KG1 (cell line): Measurements from ENCODE around the gene GMDS.
A peak's percentile ranks its signal among the peaks of the same experiment; 100 is the strongest.

ENCODE experiments used
- DNase-seq: peaks from one replicate; lab custom pipeline; 2025; lab: John Stamatoyannopoulos, UW

The GMDS gene

DNA sequence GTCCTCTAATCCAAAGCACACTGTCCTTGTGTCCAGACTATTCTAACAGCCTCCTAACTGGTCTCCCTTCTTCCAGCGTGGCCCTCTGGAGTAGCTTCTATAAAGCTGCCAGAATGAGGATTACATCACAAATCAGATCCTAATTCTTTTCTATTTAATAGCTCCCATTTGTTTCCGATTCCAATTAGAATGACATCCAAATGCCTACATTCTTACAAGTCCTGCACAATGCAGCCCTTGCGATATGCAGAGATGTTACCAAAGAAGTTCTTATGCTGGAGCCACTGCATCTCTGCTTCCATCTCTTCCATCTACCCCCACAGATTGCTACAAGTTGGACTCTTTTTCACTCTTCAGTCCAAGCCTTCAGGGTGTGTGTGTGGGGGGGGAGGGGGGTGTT, 40.0 kb downstream of the GMDS start:
- no peak for DNase-seq

GRCh38 chr6:2204272-2204671, 41.1 kb downstream of the GMDS start:
- DNase-seq = no peak

DNA sequence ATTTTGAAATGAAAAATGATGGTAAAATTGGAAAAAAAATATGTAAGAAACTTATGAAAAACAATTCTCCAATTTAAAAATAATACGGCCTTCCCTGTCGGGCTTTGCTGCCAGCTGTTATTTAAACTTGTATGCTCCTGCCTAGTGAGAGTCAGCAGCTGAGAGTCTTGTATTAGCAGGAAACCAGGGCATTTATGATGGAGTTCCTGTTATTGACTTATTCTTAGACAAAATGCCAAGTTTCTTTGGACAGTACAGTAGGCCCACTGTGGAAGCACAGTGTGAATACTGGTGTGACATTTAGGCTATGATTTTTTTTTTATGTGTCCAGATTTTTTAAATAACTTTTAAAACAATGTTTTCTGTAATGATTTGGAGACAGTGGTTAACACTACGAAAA, 42.1 kb downstream of the GMDS start:
- DNase-seq = no peak

DNA sequence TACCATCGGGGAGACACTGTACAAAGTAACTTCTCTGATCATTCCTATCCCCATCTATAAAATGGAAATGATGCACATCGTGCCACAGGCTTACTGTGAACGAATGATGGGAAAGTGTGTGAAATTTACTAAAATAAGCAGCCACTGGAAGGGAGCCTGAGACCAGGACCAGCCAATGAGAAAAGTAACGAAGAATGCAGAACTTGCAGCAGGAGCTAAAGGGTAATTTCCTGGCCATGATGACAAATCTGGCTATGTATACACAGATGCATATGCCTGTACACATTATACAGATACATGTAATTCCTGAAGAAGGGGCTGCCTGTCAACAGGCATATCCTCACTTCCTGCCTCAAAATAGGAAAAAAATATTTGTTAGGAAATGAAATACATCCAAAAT, 47.4 kb downstream of the GMDS start:
- no peak for DNase-seq

GRCh38 chr6:2197177-2197671, 48.2 kb downstream of the GMDS start:
- DNase-seq = no peak

DNA sequence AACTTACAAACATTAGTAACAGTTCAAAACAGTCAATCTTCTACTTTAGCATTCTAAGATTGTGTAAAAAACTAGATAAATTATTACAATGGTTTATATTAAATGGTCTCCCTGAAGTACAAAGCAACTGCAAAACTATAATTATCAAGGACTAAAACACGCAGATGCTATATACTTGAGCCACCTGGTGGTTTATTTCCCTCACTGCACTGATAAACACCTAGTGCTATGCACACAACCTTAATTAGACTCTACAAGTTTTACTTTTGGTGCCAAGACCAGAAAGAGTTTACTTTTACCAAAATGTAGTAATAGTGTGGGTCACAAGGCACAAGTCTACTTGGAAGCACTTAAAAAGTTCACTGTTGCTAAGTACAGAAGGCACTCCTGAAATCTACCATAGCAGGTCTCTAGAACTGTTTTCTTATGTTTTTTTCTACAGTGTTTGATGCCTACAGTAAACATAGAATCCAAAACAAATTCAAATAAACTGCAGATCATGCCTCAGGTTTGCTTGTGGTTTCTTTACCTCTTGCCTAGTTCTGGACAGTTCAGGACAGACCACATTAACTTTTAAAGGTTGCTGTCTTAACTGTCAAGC, 49.2 kb downstream of the GMDS start:
- peak; percentile 53 for DNase-seq

- DNase-seq = no peak
These were observed 50.8 kb downstream of the GMDS start for GRCh38 chr6:2194643-2195042.

- no peak for DNase-seq
These were observed 51.5 kb downstream of the GMDS start for GRCh38 chr6:2193931-2194330.

DNA sequence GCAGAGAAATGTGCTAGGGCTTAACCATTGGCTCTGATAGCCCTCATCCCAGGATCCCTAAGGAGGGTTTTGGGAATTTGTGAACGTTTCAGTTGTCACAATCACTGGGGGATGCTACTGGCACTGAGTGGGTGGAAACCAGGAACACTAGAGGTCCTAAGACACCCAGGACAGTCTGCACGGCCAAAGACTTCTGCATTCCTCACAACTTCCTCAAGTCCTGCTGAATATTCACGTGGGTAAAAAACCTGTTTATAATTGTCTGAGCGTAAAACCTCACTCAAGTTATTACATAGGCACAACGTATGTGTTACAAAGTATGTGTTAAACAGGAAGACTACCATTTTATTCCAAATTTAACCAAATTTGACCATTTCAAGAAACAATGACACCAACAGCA, 52.4 kb downstream of the GMDS start:
- DNase-seq = no peak

GRCh38 chr6:2191390-2191740, 54.0 kb downstream of the GMDS start:
- no peak for DNase-seq

- DNase-seq = no peak
These were observed 54.6 kb downstream of the GMDS start for GRCh38 chr6:2190661-2191389.

GRCh38 chr6:2188856-2189384, 56.5 kb downstream of the GMDS start:
- no peak for DNase-seq

GRCh38 chr6:2188397-2188796, 57.0 kb downstream of the GMDS start:
- DNase-seq = no peak

DNA sequence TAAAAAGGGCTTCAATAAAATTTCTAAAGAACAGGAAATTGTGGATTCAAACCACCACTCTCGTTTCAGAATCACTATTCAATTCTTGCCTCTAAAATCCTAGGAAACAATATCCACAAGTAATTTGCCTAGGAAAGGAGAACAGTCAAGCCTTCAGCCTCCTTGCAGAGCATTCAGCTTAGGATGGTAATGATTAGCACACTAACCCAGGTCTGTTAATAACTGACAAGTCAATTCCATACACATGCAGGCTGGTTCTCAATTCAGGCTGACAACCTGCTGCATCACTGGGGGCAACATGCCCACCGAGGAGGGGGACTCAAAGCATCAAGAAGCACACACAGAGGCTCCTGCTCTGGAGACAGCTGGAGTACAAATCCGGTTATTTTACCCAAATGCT, 57.6 kb downstream of the GMDS start:
- DNase-seq = no peak

GRCh38 chr6:2186516-2186915, 58.9 kb downstream of the GMDS start:
- DNase-seq = no peak

DNA sequence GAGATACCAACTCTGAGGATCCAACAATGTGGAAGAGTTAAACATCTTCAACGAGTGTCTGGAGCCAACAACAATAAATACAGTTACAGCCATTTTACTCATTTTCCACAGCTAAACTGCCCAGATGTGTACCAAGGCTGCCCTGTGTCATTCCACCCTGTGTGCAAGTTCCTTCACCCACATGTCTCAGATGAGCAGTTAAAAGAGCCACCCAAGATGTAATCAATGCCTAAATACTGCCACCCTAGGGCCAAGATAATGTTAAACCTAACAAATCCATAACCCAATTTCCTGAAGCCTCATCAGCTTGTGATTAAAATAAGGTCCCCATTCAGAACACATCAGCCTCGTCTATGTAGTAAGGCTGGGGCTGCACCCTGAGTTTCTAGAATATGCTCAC, 59.9 kb downstream of the GMDS start:
- no peak for DNase-seq

DNA sequence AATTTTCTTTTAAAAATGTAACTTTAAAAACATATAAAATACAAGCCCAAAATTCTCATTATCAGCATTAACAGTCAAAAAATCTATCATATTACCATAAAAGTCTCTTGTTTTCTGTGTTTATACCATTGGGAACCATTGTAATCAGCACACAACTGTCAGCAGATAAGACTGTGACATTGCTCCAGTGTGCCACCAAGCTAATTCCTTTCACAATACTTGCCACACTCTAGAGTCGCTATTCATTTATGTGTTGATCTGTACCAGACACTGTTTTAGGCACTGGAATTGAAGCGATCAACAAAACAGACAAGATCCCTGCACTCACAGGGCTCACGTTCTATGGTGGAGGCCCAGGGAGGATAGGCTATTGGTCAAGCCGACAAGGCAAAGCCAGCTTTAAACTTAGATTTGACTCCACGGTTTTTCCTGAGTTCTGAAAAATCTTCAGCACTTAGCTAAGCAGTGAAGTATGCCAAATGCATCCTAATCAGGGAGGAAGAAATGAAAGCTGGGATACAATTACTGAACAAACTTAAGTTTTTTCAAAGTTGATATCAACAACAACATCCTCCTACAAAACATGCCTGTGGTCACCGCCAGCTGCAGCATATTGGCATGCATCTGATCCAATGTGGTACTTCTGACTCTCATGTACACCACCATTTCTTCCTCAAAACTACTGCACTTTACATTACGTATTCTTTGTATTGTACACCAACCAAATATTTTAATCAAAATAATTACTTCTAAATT, 60.5 kb downstream of the GMDS start:
- DNase-seq = no peak

GRCh38 chr6:2183752-2184151, 61.7 kb downstream of the GMDS start:
- DNase-seq = no peak

GRCh38 chr6:2183246-2183645, 62.2 kb downstream of the GMDS start:
- DNase-seq = no peak

DNA sequence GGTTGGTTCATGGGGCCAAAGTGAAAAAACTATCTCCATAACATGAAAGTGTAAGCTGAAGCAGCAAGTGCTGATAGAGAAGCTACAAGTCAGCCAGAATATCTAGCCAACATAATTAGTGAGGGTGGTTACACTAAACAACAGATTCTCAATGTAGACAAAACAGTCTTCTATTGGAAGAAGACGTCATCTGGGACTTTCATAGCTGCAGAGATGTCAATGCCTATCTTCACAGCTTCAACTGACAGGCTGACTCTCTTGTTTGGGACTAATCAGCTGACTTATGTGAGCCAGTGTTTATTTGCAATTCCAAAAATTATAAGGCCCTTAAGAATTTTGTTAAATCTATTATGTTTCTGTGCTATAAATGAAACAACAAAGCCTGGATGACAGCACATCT, 63.2 kb downstream of the GMDS start:
- DNase-seq = no peak

DNA sequence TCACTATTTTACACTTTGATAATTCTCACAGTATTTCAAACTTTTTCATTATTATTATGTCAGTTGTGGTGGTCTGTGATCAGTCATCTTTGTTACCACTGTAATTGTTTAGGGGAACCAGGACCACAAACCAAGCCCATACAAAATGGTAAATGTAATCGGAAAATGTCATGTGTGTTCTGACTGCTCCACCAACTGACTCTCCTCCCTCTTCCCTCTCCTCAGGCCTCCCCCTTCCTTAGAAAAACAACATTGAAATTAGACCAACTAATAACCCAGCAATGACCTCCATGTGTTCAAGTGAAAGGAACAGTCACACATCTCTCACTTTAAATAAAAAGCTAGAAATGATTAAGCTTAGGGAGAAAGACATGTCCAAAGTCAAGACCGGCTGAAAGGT, 63.8 kb downstream of the GMDS start:
- no peak for DNase-seq

GRCh38 chr6:2179950-2180349, 65.5 kb downstream of the GMDS start:
- DNase-seq = no peak

- no peak for DNase-seq
These were observed 66.2 kb downstream of the GMDS start for GRCh38 chr6:2179241-2179640.
